ENCODE data around the gene ISYNA1.

DNA sequence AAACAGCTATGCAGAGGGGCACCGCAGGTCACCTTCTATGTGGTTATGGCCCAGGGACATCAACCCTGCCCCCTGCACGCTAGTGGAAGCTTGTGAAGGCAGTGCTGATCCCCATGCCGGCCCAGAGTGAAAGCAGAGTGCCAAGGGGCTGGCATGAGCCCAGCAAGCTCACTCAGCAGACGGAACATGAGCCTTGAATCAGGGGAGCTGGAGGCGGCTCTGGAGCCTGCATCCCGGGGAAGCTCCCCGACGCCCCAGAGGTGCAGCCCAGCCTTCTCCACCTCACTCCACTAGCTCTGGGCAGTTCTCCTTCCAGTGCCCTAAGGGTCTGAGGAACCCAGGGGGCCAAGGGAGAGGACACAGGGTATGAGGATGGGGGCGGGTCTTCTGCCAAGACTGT lies 19.0 kb upstream of the ISYNA1 start:
- TF ChIP-seq CREB1 (IDR thresholded peaks at IDR 0.05; ENCODE audit: low read depth) (no peak), NFIC (IDR thresholded peaks at IDR 0.05) (no peak), EP300 (IDR thresholded peaks at IDR 0.05; ENCODE audit: borderline replicate concordance) (no peak), CEBPB (IDR thresholded peaks at IDR 0.05) (no peak), YY1 (IDR thresholded peaks at IDR 0.05; ENCODE audit: low read depth) (no peak), FOXM1 (IDR thresholded peaks at IDR 0.05; ENCODE audit: borderline replicate concordance, low read depth) (no peak), RAD21 (IDR thresholded peaks at IDR 0.05; ENCODE audit: low read depth) (no peak), TAF1 (IDR thresholded peaks at IDR 0.05; ENCODE audit: low read depth) (no peak)
- TF ChIP-seq, protein P1, sequence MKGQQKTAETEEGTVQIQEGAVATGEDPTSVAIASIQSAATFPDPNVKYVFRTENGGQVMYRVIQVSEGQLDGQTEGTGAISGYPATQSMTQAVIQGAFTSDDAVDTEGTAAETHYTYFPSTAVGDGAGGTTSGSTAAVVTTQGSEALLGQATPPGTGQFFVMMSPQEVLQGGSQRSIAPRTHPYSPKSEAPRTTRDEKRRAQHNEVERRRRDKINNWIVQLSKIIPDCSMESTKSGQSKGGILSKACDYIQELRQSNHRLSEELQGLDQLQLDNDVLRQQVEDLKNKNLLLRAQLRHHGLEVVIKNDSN (IDR thresholded peaks at IDR 0.05): no peak
- TF ChIP-seq, protein P2, sequence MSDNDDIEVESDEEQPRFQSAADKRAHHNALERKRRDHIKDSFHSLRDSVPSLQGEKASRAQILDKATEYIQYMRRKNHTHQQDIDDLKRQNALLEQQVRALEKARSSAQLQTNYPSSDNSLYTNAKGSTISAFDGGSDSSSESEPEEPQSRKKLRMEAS (IDR thresholded peaks at IDR 0.05): no peak
